ENCODE data around the gene SHISA6.

- no peak for TF ChIP-seq TAF1 (IDR thresholded peaks at IDR 0.05; ENCODE audit: borderline replicate concordance, insufficient read depth, low read length)
- TF ChIP-seq POLR2AphosphoS5 (IDR thresholded peaks at IDR 0.05; ENCODE audit: low read depth, low read length): no peak
- no peak for TF ChIP-seq REST (IDR thresholded peaks at IDR 0.05; ENCODE audit: insufficient read depth in 1 of 2, low read depth in 2 of 2, low read length in 2 of 2)
- no peak for TF ChIP-seq SIN3A (IDR thresholded peaks at IDR 0.05; ENCODE audit: borderline replicate concordance, insufficient read depth, low read length)
These were observed 147.0 kb downstream of the SHISA6 start for GRCh38 chr17:11388054-11388453.

Data from PFSK-1 (cell line).